D721Med (cell line): ENCODE measurements around the gene HELZ.

Experiments used
- DNase-seq: peaks from one replicate; pipeline ENCODE4 v3.0.0; 2011; ENCODE audit warnings: low spot score; ENCODE audit not compliant: insufficient read length
- FAIRE-seq: peaks from 2 replicates; lab custom pipeline; 2011; peaks lifted over from hg19 to GRCh38; lab: Jason Lieb, UNC
- TF ChIP-seq, protein P1 (sequence below): IDR thresholded peaks from 2 replicates; pipeline ENCODE4 v1.5.1; 2012; ENCODE audit warnings: mild to moderate bottlenecking, control low read depth; ENCODE audit not compliant: insufficient read depth; ENCODE audit errors: missing control alignments

Gene HELZ

DNA sequence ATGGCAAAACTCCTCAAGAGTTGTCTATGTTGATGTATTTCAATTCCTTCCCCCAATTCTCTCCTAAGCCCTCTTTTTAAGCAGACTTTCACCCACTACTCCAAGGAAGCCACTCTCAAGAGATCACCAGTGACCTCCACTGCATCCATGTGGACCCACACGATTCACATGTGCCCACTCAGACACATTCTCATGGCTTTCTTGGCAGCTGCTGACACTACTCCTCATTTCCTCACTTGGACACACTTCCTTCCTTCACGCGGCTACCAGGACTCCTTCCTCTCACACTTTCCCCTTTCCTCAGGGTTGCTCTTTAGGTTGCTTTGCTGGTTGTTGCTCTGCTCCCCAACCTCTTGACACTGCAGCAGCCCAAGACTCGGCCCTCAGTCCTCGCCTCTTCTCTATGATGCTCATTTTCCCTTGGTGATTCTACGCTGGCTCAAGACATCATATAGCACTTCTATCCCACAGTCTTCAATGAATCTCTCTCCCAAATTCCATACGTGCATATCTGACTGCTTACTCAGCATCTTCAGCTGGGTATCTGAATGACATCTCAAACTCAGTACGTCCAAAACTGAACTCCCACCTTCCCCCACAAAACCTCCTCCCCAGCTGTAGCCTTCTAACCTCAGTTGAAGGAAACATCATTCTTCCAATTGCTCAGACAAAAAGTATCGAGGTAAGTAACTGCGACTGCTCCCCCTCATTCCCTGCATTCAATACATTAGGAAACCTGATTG is 28.2 kb downstream of the HELZ start:
- FAIRE-seq (no peak), DNase-seq (no peak)
- TF ChIP-seq, protein P1, sequence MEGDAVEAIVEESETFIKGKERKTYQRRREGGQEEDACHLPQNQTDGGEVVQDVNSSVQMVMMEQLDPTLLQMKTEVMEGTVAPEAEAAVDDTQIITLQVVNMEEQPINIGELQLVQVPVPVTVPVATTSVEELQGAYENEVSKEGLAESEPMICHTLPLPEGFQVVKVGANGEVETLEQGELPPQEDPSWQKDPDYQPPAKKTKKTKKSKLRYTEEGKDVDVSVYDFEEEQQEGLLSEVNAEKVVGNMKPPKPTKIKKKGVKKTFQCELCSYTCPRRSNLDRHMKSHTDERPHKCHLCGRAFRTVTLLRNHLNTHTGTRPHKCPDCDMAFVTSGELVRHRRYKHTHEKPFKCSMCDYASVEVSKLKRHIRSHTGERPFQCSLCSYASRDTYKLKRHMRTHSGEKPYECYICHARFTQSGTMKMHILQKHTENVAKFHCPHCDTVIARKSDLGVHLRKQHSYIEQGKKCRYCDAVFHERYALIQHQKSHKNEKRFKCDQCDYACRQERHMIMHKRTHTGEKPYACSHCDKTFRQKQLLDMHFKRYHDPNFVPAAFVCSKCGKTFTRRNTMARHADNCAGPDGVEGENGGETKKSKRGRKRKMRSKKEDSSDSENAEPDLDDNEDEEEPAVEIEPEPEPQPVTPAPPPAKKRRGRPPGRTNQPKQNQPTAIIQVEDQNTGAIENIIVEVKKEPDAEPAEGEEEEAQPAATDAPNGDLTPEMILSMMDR = no peak

DNA sequence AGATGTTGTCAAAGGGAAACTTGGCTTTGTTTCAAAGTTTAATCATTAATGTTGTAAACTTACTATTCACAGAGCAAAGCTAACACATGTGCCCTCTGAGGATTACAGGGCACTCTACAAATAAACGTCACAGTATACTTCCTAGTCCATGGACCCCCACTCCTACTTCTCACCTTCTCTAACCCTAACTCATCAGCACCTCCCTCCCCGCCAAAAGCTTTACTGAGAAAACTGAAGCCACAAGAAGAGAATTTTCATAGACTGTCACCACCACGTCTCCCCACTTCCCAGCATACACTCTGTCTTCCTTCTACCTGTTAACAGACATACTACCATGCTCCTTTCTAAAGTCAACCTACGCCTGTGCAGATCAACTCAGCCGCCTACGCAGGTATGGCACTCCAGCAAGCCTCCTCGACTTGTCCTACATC is 29.0 kb downstream of the HELZ start:
- TF ChIP-seq, protein P1 = no peak
- DNase-seq (no peak), FAIRE-seq (no peak)

DNA sequence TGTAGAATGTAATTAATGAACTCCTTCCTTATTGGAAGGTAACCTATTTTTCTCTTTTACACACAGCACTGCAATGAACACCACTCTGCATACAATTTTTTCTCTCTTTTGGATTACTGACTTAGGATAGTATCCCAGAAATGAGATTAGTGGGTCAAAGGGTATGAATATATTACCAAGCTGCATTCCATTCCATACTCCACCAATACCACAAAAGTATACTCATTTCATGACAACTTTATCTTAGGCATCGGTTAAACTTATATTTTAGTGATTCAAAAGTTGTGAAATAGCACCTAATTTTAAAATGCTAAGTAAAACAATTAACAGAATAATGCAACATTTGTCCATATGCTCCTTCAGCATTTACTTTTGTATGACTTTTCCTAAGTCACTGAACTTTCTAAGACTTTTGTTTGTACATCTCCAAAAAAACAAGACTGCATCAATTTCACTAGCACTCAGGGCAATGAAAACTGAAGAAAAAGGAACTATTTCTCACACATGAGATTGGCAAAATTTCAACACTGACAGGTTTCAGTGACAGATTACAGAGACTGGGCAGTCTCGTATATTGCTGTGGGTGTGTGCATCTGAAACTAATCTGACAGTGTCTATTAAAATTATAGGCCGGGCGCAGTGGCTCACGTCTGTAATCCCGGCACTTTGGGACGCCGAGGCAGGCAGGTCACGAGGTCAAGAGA is 32.1 kb downstream of the HELZ start:
- FAIRE-seq = no peak
- DNase-seq = no peak
- TF ChIP-seq, protein P1 = no peak

DNA sequence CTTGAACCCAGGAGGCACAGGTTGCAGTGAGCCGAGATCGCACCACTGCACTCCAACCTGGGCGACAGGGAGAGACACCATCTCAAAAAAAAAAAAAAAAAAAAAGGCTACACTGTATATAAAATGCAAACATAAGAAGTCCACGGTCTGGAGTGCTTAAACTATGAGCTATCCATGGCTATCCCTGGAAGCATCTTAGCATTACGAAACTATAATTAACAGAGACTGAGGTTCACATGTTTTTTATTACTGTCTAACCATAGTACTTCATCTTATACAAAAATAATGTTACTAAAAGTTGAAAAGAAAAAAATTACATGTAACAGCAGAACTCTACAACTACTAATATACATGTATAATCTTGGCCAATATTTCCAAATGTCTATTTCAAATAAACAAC is 32.8 kb downstream of the HELZ start:
- FAIRE-seq = no peak
- TF ChIP-seq, protein P1 = no peak

DNA sequence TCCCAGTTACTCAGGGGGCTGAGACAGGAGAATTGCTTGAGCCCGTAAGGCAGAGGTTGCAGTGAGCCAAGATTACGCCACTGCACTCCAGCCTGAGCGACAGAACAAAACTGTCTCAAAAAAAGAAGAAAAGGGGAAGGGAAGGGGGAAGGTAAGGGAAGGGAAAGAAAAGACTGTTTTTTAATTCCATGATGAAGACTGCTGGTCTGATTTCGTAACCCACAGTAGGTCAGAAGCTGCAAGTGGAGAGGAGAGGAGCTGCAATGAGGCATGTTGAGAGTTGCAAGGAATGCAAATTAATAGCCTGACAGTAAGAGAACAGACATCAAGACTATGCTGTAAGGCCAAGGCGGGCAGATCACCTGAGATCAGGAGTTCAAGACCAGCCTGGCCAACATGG is 33.3 kb downstream of the HELZ start:
- FAIRE-seq = no peak

More for the DNA sequence above, 32.8 kb downstream of the HELZ start:
- no peak for DNase-seq

DNA sequence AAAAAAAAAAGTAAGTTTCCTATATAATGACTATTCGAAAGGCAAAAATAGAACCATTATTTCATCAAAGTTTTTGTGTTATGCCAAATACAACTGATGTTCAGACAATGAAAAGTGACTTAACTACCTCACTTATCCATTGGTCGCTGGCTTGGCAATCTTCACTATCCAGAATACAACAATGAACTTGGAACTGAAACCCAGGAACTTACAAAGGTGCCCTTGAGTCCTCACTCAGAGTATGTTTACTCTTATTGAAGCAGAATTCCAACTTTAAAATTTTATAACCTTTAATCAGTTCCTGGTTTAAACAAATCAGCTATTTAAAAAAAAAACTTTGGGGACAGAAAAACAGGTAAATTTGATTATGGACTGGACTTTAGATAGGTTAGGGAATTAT is 34.1 kb downstream of the HELZ start:
- DNase-seq = no peak
- TF ChIP-seq, protein P1 = no peak
- no peak for FAIRE-seq

More for the DNA sequence above, 33.3 kb downstream of the HELZ start:
- TF ChIP-seq, protein P1 = no peak
- no peak for DNase-seq

DNA sequence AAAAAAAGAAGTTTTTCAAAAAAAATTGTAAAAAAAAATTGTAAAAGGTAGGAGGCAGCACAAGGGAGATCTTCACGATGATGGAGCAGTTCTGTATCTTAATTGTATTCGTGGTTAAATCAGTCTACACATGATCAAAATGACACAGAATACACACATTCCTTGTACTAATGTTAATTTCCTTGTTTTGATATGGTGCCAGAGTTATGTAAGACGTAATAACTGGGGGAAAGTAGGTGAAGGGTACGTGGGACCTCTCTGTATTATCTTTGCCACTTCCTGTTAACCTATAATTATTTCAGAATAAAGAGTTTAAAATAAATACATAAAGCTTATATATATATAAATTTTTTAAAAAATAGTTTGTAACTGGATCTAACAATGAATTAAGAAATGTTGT is 36.8 kb downstream of the HELZ start:
- FAIRE-seq (no peak), DNase-seq (no peak)
- TF ChIP-seq, protein P1 = no peak
